OCI-LY1 (cell line): ENCODE measurements around the gene RPL41.

Source experiments
- H2AFZ ChIP-seq: fragments of 200-600 bp; sonication (generic), shearing (Covaris generic); 2 replicates; pipeline ENCODE4 v1.6.0; 2014; ENCODE audit warnings: antibody characterized with exemption, mild to moderate bottlenecking, low read length
- H3F3A ChIP-seq: fragments of 200-600 bp; sonication (generic), shearing (Covaris generic); 2 replicates; pipeline ENCODE4 v1.6.0; 2014; ENCODE audit warnings: mild to moderate bottlenecking, antibody characterized with exemption, low read length, moderate library complexity; ENCODE audit not compliant: insufficient read depth
- H3K27ac ChIP-seq: fragments of 200-600 bp; sonication (generic); 2 replicates; pipeline ENCODE4 v1.5.1; 2014; ENCODE audit warnings: low read length, mixed run types, mild to moderate bottlenecking, low read depth; ENCODE audit not compliant: poor library complexity, severe bottlenecking
- H3K27me3 ChIP-seq: fragments of 200-600 bp; sonication (generic); 2 replicates; pipeline ENCODE4 v1.6.0; 2014; ENCODE audit warnings: antibody characterized with exemption, mild to moderate bottlenecking, low read length, moderate library complexity; ENCODE audit not compliant: insufficient read depth
- H3K36me3 ChIP-seq: fragments of 200-600 bp; sonication (generic); 2 replicates; pipeline ENCODE4 v1.6.1; 2014; ENCODE audit warnings: mild to moderate bottlenecking, antibody characterized with exemption, low read length, moderate library complexity, mixed read lengths; ENCODE audit not compliant: insufficient read depth
- H3K4me1 ChIP-seq: fragments of 200-600 bp; sonication (generic); 2 replicates; pipeline ENCODE4 v1.5.1; 2014; ENCODE audit warnings: mild to moderate bottlenecking, low read length, moderate library complexity; ENCODE audit not compliant: insufficient read depth, severe bottlenecking
- H3K4me2 ChIP-seq: fragments of 200-600 bp; sonication (generic), shearing (Covaris generic); 2 replicates; pipeline ENCODE4 v1.6.1; 2014; ENCODE audit warnings: low read length
- H3K4me3 ChIP-seq: fragments of 200-600 bp; sonication (generic); 2 replicates; pipeline ENCODE4 v1.5.1; 2014; ENCODE audit warnings: low read length, low read depth, mild to moderate bottlenecking, mixed read lengths; ENCODE audit not compliant: poor library complexity, severe bottlenecking
- H3K79me2 ChIP-seq: fragments of 200-600 bp; shearing (Covaris generic); 2 replicates; pipeline ENCODE4 v1.6.1; 2016; ENCODE audit warnings: mixed run types, low read length, mixed read lengths; ENCODE audit not compliant: insufficient read depth
- H3K9ac ChIP-seq: fragments of 200-600 bp; sonication (generic), shearing (Covaris generic); 2 replicates; pipeline ENCODE4 v1.6.1; 2014; ENCODE audit warnings: mild to moderate bottlenecking, low read length, mixed read lengths
- H3K9me2 ChIP-seq: fragments of 200-600 bp; sonication (generic), shearing (Covaris generic); 2 replicates; pipeline ENCODE4 v1.6.1; 2014; ENCODE audit warnings: low read depth, mild to moderate bottlenecking, low read length, mixed read lengths
- H3K9me3 ChIP-seq: fragments of 200-600 bp; shearing (Covaris generic); 2 replicates; pipeline ENCODE4 v1.6.1; 2014; ENCODE audit warnings: low read length, mixed read lengths
- H4K20me1 ChIP-seq: fragments of 200-600 bp; sonication (generic), shearing (Covaris generic); 2 replicates; pipeline ENCODE4 v1.6.0; 2016; ENCODE audit warnings: mild to moderate bottlenecking, low read length; ENCODE audit not compliant: insufficient read depth
- EZH2 ChIP-seq: fragments of 200-600 bp; sonication (generic), shearing (Covaris generic); IDR thresholded peaks from 2 replicates; pipeline ENCODE4 v1.8.0; 2017; ENCODE audit warnings: borderline replicate concordance, mixed run types, mild to moderate bottlenecking, antibody characterized with exemption, low read length, moderate library complexity, mixed read lengths
- TF ChIP-seq, protein P1 (sequence below): fragments of 200-600 bp; sonication (generic), shearing (Covaris generic); IDR thresholded peaks from 2 replicates; pipeline ENCODE4 v1.5.1; 2017; ENCODE audit warnings: mild to moderate bottlenecking, antibody characterized with exemption, low read length, moderate library complexity, mixed read lengths

The RPL41 gene

DNA sequence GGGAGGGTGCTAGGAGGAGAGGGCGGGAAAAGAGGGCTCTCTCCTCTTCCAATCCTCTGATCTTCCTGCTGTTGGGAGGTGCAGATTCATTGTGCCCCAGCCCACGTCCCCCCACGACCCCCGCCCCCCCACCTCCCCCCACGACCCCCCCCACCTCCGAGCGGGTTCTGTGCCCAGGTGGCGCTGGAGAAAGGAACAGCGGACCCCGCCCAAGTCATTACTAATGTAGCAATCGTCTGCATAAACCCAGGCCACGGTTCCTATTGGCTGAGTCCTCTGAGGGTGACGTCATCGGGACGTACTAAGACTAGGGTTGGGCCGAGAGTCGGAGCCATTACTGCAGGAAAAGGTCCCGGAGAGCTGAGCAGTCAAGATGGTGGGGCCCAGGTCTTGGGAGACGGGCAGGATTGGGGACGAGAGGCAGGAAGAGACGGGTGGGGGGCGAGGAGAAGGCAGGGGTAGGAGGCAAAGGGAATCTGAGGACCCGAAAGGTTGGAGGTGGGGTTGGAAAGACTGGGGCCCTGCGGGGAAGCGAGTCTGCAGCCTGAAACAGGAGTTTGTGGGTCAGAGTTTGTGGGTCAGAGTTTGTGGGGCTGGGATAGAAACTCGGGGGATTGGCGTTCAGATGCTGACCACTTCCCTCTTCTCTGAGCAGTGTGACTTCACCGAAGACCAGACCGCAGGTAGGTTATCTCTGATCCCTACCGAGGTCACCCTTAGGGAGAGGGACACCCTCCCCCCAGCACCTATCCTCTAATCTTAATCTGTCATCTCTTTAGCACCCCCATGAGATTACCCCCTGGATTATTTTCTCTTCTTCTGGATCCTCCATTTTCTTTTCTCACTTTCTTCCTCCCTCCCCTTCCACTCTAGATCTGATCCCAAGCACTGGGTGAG, 41.8 kb downstream of the RPL41 start, which contains the start of gene MYL6:
Gene MYL6, plus strand, starts transcription at position 331 of the 897 bp plus-strand sequence. Its CDS starts 43 bp downstream, at position 374.
- Histone ChIP-seq H3K9me2 (no peaks in the 10 kb centered on the region), H3K4me3 (peak within 1 kb of the TSS; percentile 84), H3K27me3 (no peaks in the 10 kb centered on the region), H3K9me3 (no peaks in the 10 kb centered on the region), H3F3A (no peaks in the 10 kb centered on the region), H2AFZ (no peak within 1 kb of the TSS), H3K79me2 (peaks cover 13% of the 10 kb centered on the region), H3K9ac (peak within 1 kb of the TSS; percentile 83), H4K20me1 (no peaks in the 10 kb centered on the region), H3K27ac (peak within 1 kb of the TSS; percentile 74), H3K4me2 (peak within 1 kb of the TSS; percentile 90), H3K36me3 (peaks cover 49% of the 10 kb centered on the region), H3K4me1 (peaks cover 54% of the 10 kb centered on the region)
- no peak for TF ChIP-seq EZH2
- TF ChIP-seq, protein P1, sequence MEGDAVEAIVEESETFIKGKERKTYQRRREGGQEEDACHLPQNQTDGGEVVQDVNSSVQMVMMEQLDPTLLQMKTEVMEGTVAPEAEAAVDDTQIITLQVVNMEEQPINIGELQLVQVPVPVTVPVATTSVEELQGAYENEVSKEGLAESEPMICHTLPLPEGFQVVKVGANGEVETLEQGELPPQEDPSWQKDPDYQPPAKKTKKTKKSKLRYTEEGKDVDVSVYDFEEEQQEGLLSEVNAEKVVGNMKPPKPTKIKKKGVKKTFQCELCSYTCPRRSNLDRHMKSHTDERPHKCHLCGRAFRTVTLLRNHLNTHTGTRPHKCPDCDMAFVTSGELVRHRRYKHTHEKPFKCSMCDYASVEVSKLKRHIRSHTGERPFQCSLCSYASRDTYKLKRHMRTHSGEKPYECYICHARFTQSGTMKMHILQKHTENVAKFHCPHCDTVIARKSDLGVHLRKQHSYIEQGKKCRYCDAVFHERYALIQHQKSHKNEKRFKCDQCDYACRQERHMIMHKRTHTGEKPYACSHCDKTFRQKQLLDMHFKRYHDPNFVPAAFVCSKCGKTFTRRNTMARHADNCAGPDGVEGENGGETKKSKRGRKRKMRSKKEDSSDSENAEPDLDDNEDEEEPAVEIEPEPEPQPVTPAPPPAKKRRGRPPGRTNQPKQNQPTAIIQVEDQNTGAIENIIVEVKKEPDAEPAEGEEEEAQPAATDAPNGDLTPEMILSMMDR, result no peak

DNA sequence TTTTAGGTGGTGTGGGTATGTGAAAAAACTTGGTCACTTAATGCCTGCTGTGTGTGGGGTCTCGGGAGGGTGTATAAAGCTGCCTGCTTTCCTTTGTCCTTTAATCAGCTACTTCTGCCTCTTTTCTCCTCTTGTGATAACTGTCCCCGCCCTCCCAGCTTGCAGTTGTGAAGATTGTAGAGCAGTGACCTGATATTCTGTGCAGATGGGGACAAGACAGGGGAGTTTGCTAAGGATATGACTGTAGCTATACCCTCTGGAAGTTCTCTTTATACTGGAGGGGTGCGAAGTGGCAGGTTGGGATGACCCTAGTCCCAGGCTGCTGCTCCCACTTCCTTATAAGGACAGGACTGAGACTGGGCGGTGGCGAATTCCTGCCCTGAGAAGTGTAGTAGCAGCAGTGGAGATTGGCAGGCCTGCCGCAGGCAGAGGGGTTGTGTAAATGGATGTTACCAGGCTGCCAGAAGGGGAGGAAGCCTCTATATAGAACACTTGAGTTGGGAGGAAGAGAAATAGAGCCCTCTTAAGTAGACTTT, 42.6 kb downstream of the RPL41 start:
- no peaks in the 10 kb centered on the region for H4K20me1 ChIP-seq
- no peak for TF ChIP-seq EZH2
- TF ChIP-seq, protein P1, result no peak
- H3K27ac ChIP-seq, result peak overlapping the region; percentile 74
- peak overlapping the region; percentile 84 for H3K4me3 ChIP-seq
- H3K4me1 ChIP-seq, result peaks cover 47% of the 10 kb centered on the region
- no peaks in the 10 kb centered on the region for H3F3A ChIP-seq
- no peaks in the 10 kb centered on the region for H3K9me3 ChIP-seq
- H3K9me2 ChIP-seq, result no peaks in the 10 kb centered on the region
- peak overlapping the region; percentile 90 for H3K4me2 ChIP-seq
- H3K9ac ChIP-seq, result peak overlapping the region; percentile 83
- no peak overlapping the region for H2AFZ ChIP-seq
- no peaks in the 10 kb centered on the region for H3K27me3 ChIP-seq
- H3K79me2 ChIP-seq, result peaks cover 13% of the 10 kb centered on the region
- peaks cover 56% of the 10 kb centered on the region for H3K36me3 ChIP-seq

DNA sequence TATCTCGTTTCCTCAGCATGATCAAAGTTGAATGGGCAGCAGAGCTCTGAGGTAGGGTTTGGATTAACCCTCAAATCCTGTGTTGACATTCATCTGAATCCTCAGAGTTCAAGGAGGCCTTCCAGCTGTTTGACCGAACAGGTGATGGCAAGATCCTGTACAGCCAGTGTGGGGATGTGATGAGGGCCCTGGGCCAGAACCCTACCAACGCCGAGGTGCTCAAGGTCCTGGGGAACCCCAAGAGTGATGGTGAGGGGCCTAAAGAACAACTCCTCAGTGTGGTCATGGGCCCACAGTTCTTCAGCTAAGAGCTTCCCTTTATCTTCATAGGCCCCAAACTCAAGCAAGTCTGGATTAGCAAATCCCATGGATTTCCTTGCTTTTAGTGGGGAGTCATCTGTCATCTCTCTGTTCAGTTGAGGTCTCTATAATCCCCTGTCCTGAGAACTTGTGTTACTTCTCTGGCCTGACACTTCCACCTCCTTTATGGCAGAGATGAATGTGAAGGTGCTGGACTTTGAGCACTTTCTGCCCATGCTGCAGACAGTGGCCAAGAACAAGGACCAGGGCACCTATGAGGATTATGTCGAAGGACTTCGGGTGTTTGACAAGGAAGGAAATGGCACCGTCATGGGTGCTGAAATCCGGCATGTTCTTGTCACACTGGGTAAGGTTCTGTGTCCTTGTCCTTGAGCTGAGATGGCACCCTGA, 43.2 kb downstream of the RPL41 start:
- H4K20me1 ChIP-seq, result no peaks in the 10 kb centered on the region
- no peaks in the 10 kb centered on the region for H3F3A ChIP-seq
- TF ChIP-seq, protein P1, result no peak; the same call in 1 of the 2 replicates
- no peak for TF ChIP-seq EZH2
- no peak overlapping the region for H2AFZ ChIP-seq
- peak overlapping the region; percentile 83 for H3K9ac ChIP-seq
- peak overlapping the region; percentile 74 for H3K27ac ChIP-seq
- no peaks in the 10 kb centered on the region for H3K9me2 ChIP-seq
- peak overlapping the region; percentile 84 for H3K4me3 ChIP-seq
- peaks cover 41% of the 10 kb centered on the region for H3K4me1 ChIP-seq
- H3K36me3 ChIP-seq, result peaks cover 62% of the 10 kb centered on the region
- no peaks in the 10 kb centered on the region for H3K9me3 ChIP-seq
- peaks cover 13% of the 10 kb centered on the region for H3K79me2 ChIP-seq
- peak overlapping the region; percentile 90 for H3K4me2 ChIP-seq
- no peaks in the 10 kb centered on the region for H3K27me3 ChIP-seq
